ENCODE measurements around the gene MBTPS1. TPM values are rescaled to one million over a fixed set of nuclear protein-coding genes. Genes with fewer than 3 reads are reported as not detected.

The MBTPS1 gene
- total RNA-seq, 3 donors from 2014 or later (not counting 1 experiment from before 2014, with no cell fraction given): 85.2 to 124 (median 113) TPM

DNA sequence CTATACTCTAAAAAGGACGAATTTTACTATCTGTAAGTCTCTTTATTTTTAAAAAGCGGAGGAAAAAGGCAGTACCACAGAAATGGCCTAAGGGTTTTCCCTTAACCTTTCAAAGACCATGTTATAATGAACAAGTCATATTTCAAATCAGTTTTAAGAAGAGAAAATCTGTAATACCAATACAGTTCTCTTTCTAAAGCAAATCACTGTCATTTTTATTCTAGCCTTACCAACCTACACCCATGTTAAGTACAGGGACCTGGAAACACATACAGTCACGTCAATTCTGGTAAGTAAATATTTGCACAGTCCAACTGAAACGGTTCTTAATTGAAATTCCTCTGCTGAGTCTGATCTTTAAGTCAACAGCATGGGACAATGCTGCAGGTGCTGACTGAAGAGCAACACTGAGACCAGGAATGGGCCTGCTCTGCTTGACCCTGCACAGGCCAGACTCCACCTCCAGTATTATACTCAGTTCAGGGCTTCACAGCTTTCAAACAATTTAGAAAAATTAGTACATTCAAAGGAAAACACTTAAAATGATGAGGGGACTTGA, 20.2 kb downstream of the MBTPS1 start:
- DNase-seq: no peak
- intact Hi-C loops (cut with micrococcal nuclease): no loop called here
- H3K27ac Mint-ChIP-seq: no peak overlapping the region
- Histone ChIP-seq H3K9me3 (ENCODE audit: control insufficient read depth, insufficient read depth, low read length) (no peaks in the 10 kb centered on the region), H3K4me3 (ENCODE audit: low read length) (no peak overlapping the region), H3K27me3 (ENCODE audit: control insufficient read depth, insufficient read depth, low read length) (no peaks in the 10 kb centered on the region), H3K4me1 (ENCODE audit: control insufficient read depth, insufficient read depth, low read length) (peaks cover 3% of the 10 kb centered on the region), H3K36me3 (ENCODE audit: control insufficient read depth, insufficient read depth, low read length) (peaks cover 67% of the 10 kb centered on the region), H3K27ac (ENCODE audit: low read length) (no peak overlapping the region)
- no peak overlapping the region for H3K4me3 Mint-ChIP-seq
- H3K9me3 Mint-ChIP-seq: no peaks in the 10 kb centered on the region
- H3K36me3 Mint-ChIP-seq: peaks cover 37% of the 10 kb centered on the region
- 87% methylated on average over 4 of the region's 4 CpGs for WGBS (ENCODE audit: insufficient coverage)
- TF ChIP-seq, protein P1, sequence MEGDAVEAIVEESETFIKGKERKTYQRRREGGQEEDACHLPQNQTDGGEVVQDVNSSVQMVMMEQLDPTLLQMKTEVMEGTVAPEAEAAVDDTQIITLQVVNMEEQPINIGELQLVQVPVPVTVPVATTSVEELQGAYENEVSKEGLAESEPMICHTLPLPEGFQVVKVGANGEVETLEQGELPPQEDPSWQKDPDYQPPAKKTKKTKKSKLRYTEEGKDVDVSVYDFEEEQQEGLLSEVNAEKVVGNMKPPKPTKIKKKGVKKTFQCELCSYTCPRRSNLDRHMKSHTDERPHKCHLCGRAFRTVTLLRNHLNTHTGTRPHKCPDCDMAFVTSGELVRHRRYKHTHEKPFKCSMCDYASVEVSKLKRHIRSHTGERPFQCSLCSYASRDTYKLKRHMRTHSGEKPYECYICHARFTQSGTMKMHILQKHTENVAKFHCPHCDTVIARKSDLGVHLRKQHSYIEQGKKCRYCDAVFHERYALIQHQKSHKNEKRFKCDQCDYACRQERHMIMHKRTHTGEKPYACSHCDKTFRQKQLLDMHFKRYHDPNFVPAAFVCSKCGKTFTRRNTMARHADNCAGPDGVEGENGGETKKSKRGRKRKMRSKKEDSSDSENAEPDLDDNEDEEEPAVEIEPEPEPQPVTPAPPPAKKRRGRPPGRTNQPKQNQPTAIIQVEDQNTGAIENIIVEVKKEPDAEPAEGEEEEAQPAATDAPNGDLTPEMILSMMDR (IDR thresholded peaks at IDR 0.05): no peak
- peaks cover 0 to 12% of the 10 kb centered on the region in 2 donors for H3K4me1 Mint-ChIP-seq
- H3K27me3 Mint-ChIP-seq (ENCODE audit: low read depth in 2 of 2): no peaks in the 10 kb centered on the region
- ATAC-seq: no peak

DNA sequence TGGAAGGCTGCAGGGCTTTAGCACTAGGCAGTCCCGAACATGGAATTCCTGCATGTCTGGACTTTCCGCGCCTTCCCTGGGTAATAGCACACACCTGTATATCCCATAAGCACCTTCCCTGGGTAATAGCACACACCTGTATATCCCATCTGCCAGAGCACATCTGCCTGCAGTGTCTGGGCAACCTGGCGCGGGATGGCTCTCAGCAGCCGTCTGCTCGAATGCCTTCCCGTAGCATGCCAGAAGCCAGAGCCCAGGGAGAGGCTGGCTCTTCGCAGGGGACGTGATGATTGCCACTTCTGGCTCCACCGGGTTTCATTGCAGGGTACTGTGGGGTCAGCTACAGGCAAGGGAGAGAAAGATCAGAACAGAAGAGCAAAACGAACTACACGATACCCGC, 21.3 kb downstream of the MBTPS1 start:
- Mint-ChIP-seq H3K27ac (no peak overlapping the region), H3K9me3 (no peaks in the 10 kb centered on the region), H3K36me3 (peaks cover 40% of the 10 kb centered on the region), H3K4me1 (peaks cover 0 to 12% of the 10 kb centered on the region in 2 donors), H3K4me3 (no peak overlapping the region), H3K27me3 (ENCODE audit: low read depth in 2 of 2) (no peaks in the 10 kb centered on the region)
- no peak overlapping the region for H3K4me3 ChIP-seq (ENCODE audit: low read length)
- intact Hi-C loops (cut with micrococcal nuclease): no loop called here
- DNase-seq (no peak), ATAC-seq (no peak)
- H3K27ac ChIP-seq (ENCODE audit: low read length): no peak overlapping the region
- 98% methylated on average over 14 of the region's 14 CpGs for WGBS (ENCODE audit: insufficient coverage)
- TF ChIP-seq, protein P1 (IDR thresholded peaks at IDR 0.05): no peak
- H3K9me3 ChIP-seq (ENCODE audit: control insufficient read depth, insufficient read depth, low read length): no peaks in the 10 kb centered on the region
- H3K27me3 ChIP-seq (ENCODE audit: control insufficient read depth, insufficient read depth, low read length): no peaks in the 10 kb centered on the region
- peaks cover 74% of the 10 kb centered on the region for H3K36me3 ChIP-seq (ENCODE audit: control insufficient read depth, insufficient read depth, low read length)
- H3K4me1 ChIP-seq (ENCODE audit: control insufficient read depth, insufficient read depth, low read length): peaks cover 3% of the 10 kb centered on the region

DNA sequence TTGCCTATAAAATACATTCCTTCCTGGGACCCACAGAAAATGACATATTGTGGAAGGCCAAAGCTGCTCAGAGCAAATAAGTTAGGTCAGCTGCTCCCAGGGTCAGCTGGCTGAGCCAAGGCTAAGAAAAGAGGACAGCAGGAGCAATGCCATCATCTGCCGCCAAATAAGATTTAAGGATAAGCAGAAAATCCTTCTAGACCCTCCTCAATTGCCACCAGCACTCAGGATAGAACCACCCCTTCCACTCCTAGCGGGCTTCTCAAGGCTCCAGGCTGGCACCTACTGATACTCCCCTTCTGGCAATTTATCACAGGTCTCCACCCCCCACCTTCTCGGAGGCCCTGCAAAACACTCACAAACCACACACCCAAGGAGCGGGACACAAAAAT, 22.9 kb downstream of the MBTPS1 start:
- H3K9me3 Mint-ChIP-seq: no peaks in the 10 kb centered on the region
- WGBS (ENCODE audit: insufficient coverage): 99% methylated on average over 4 of the region's 4 CpGs
- no peak overlapping the region for H3K4me3 ChIP-seq (ENCODE audit: low read length)
- ATAC-seq: no peak
- H3K27me3 ChIP-seq (ENCODE audit: control insufficient read depth, insufficient read depth, low read length): no peaks in the 10 kb centered on the region
- no peak overlapping the region for H3K27ac ChIP-seq (ENCODE audit: low read length)
- H3K4me1 Mint-ChIP-seq: peaks cover 6 to 10% of the 10 kb centered on the region in 2 donors
- TF ChIP-seq, protein P1 (IDR thresholded peaks at IDR 0.05): no peak
- no peak for DNase-seq
- H3K36me3 Mint-ChIP-seq: peaks cover 43% of the 10 kb centered on the region
- H3K27ac Mint-ChIP-seq: no peak overlapping the region
- intact Hi-C loops (cut with micrococcal nuclease): no loop called here
- peaks cover 81% of the 10 kb centered on the region for H3K36me3 ChIP-seq (ENCODE audit: control insufficient read depth, insufficient read depth, low read length)
- H3K27me3 Mint-ChIP-seq (ENCODE audit: low read depth in 2 of 2): no peaks in the 10 kb centered on the region
- H3K4me3 Mint-ChIP-seq: no peak overlapping the region
- H3K4me1 ChIP-seq (ENCODE audit: control insufficient read depth, insufficient read depth, low read length): peaks cover 3% of the 10 kb centered on the region
- no peaks in the 10 kb centered on the region for H3K9me3 ChIP-seq (ENCODE audit: control insufficient read depth, insufficient read depth, low read length)

Measured in natural killer cell (primary cell).